Spleen (tissue), 7 donors: Measurements from ENCODE around the gene RCAN3.

Experiments
- POLR2AphosphoS5 ChIP-seq, 3 donors: sonication (generic); formaldehyde crosslinking; IDR thresholded peaks; one replicate each; pipeline ENCODE4 v1.5.1; 2017; ENCODE audit warnings: antibody characterized with exemption in 3 of 3
- TF ChIP-seq, protein P1 (sequence below), 11 experiments: fragments of 200-600 bp in 7 of 11; fragments of 450-650 bp in 4 of 11; sonication (generic) in 4 of 11; IDR thresholded peaks in 8 of 11; conservative IDR thresholded peaks in 3 of 11; 1 replicate in 7 of 11; 2 replicates in 4 of 11; pipeline versions ENCODE4 v1.4.0 to v1.8.0; 2016 to 2021; ENCODE audit warnings: antibody characterized with exemption in 11 of 11, inconsistent platforms in 4 of 11, mild to moderate bottlenecking in 1 of 11
- donor health status: DM: no; HTN: no; CAD: no; lungs with moderate emphysema.
- donor health status: DM: no; HTN: no; CAD: no.
- donor health status: DM: no; HTN: no; CAD: no.

DNA sequence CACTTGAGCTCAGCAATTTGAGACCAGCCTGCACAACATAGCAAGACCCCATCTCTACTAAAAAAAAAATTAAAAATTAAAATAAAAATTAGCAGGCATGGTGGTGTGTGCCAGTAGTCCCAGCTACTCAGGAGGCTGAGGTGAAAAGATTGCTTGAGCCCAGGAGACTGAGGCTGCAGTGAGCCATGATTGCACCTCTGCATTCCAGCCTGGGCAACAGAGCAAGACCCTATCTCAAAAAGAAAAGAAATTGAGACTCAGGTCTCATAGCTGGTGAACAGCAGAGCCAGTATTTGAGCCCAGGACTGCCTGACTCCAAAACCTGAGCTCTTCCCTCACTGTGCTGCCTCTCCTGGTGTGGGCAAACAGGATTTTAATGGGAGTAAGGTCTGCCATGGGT is 28.4 kb upstream of the RCAN3 start:
- no peak for TF ChIP-seq POLR2AphosphoS5 (IDR thresholded peaks at IDR 0.05)
- TF ChIP-seq, protein P1, sequence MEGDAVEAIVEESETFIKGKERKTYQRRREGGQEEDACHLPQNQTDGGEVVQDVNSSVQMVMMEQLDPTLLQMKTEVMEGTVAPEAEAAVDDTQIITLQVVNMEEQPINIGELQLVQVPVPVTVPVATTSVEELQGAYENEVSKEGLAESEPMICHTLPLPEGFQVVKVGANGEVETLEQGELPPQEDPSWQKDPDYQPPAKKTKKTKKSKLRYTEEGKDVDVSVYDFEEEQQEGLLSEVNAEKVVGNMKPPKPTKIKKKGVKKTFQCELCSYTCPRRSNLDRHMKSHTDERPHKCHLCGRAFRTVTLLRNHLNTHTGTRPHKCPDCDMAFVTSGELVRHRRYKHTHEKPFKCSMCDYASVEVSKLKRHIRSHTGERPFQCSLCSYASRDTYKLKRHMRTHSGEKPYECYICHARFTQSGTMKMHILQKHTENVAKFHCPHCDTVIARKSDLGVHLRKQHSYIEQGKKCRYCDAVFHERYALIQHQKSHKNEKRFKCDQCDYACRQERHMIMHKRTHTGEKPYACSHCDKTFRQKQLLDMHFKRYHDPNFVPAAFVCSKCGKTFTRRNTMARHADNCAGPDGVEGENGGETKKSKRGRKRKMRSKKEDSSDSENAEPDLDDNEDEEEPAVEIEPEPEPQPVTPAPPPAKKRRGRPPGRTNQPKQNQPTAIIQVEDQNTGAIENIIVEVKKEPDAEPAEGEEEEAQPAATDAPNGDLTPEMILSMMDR (IDR thresholded peaks at IDR 0.05 in 8 of 11, conservative IDR thresholded peaks at IDR 0.05 in 3 of 11): no peak
